Erythroblast (primary cell): Measurements from ENCODE around the gene ALDH1B1.
"Not testable (repeated sequence)": the region's sequence is repeated elsewhere in the genome, so short reads cannot be mapped to it uniquely, and the experiment has no call there.

ENCODE experiments used
- DNase-seq, 2 experiments: peaks; one replicate each; lab custom pipeline; 2025; lab: John Stamatoyannopoulos, UW
- GATA1 ChIP-seq: IDR thresholded peaks from 2 replicates; pipeline ENCODE4 v1.6.1; 2011; ENCODE audit warnings: low read depth, mild to moderate bottlenecking, control low read depth, low read length, moderate library complexity
- POLR2A ChIP-seq: IDR thresholded peaks from 2 replicates; pipeline ENCODE4 v1.6.1; 2011; ENCODE audit warnings: mild to moderate bottlenecking, low read length

The ALDH1B1 gene

GRCh38 chr9:38372762-38373619 is 19.5 kb upstream of the ALDH1B1 start:
- TF ChIP-seq GATA1: no peak
- TF ChIP-seq POLR2A: no peak
- DNase-seq: no peak

GRCh38 chr9:38373679-38374078 is 18.8 kb upstream of the ALDH1B1 start:
- no peak for DNase-seq
- TF ChIP-seq POLR2A (no peak), GATA1 (no peak)

- DNase-seq: no peak
- TF ChIP-seq POLR2A (no peak), GATA1 (no peak)
These were observed 17.5 kb upstream of the ALDH1B1 start for GRCh38 chr9:38374847-38375571.

GRCh38 chr9:38375572-38375963 is 16.9 kb upstream of the ALDH1B1 start:
- no peak for TF ChIP-seq POLR2A

GRCh38 chr9:38376021-38376670 is 16.4 kb upstream of the ALDH1B1 start:
- TF ChIP-seq GATA1 (no peak), POLR2A (no peak)

More at GRCh38 chr9:38375572-38375963, 16.9 kb upstream of the ALDH1B1 start:
- no peak for DNase-seq

GRCh38 chr9:38377336-38378083 is 15.0 kb upstream of the ALDH1B1 start:
- not testable (repeated sequence) for DNase-seq

More at GRCh38 chr9:38376021-38376670, 16.4 kb upstream of the ALDH1B1 start:
- no peak for DNase-seq

- TF ChIP-seq GATA1 (no peak), POLR2A (no peak)
- no peak for DNase-seq
These were observed 12.2 kb upstream of the ALDH1B1 start for GRCh38 chr9:38380230-38380871.

GRCh38 chr9:38380872-38381534 is 11.5 kb upstream of the ALDH1B1 start:
- TF ChIP-seq GATA1: no peak
- TF ChIP-seq POLR2A: no peak
- peak; percentile 45 to 53 for DNase-seq

GRCh38 chr9:38382141-38382540 is 10.4 kb upstream of the ALDH1B1 start:
- DNase-seq: no peak
- TF ChIP-seq GATA1: no peak
- no peak for TF ChIP-seq POLR2A

GRCh38 chr9:38384990-38385848 is 7.3 kb upstream of the ALDH1B1 start:
- no peak for TF ChIP-seq GATA1
- TF ChIP-seq POLR2A: no peak
- DNase-seq: peak in 1 of 2 experiments; percentile 24

GRCh38 chr9:38385896-38386295 is 6.6 kb upstream of the ALDH1B1 start:
- TF ChIP-seq POLR2A (no peak), GATA1 (no peak)
- DNase-seq: no peak
